GM12864 (cell line): ENCODE data around the gene CKAP5.

Experiments used
- DNase-seq: peaks from one replicate; pipeline ENCODE4 v3.0.0-alpha.2; 2011; ENCODE audit warnings: low read depth
- H3K4me3 ChIP-seq: 2 replicates; pipeline ENCODE4 v1.5.1; 2011; ENCODE audit warnings: mild to moderate bottlenecking, low read depth, low read length, control low read depth
- CTCF ChIP-seq: IDR thresholded peaks from 2 replicates; pipeline ENCODE4 v1.5.1; 2011; ENCODE audit warnings: low read depth, mild to moderate bottlenecking, moderate library complexity, low read length, control low read depth, inconsistent platforms; ENCODE audit errors: missing control alignments

Gene CKAP5

GRCh38 chr11:46889689-46890475, 43.8 kb upstream of the CKAP5 start:
- TF ChIP-seq CTCF = peak; percentile 89
- H3K4me3 ChIP-seq = no peak overlapping the region
- peak; percentile 40 for DNase-seq

GRCh38 chr11:46889251-46889650, 43.2 kb upstream of the CKAP5 start:
- DNase-seq = no peak
- no peak for TF ChIP-seq CTCF

DNA sequence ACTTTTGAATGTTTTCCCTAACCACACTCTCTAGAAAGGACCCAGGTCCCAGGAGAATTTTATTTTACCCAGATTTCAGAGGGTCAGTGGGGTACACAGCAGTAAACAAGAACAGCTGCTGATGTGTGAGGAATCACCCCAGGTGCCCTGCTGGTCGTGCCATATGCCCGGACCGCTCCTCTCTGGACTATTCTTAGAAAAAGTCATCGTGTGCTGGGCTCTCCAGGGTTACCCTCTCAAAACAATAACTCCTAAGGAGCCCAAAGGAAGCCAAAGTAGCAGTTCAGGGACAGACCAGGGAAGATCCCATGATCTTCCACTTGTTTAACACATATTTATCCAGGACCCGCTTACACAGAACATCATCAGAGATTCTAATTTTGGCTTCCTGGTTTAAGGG, 42.6 kb upstream of the CKAP5 start:
- no peak for TF ChIP-seq CTCF
- DNase-seq = no peak
- no peak overlapping the region for H3K4me3 ChIP-seq

More at GRCh38 chr11:46889251-46889650, 43.2 kb upstream of the CKAP5 start:
- no peak overlapping the region for H3K4me3 ChIP-seq

DNA sequence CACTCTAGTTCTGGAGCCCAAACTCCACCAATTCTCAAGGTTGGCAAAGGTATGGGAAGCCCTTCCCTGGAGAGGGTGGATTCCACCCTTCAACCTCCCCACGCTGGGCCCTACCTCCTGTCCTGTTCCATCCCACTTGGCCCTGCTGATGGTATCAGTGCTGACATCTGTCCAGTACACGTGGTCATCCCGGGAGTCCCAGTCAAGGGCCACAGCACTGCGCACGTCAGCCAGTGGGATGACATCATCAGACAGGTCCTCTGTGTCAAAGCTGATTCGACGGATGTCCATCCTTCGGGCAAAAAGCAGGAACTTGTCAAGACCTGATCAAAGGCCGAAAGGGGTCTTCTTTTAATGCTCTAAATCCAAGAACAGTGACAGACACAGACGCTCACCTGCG, 40.1 kb upstream of the CKAP5 start:
- no peak overlapping the region for H3K4me3 ChIP-seq
- DNase-seq = no peak
- TF ChIP-seq CTCF = no peak

DNA sequence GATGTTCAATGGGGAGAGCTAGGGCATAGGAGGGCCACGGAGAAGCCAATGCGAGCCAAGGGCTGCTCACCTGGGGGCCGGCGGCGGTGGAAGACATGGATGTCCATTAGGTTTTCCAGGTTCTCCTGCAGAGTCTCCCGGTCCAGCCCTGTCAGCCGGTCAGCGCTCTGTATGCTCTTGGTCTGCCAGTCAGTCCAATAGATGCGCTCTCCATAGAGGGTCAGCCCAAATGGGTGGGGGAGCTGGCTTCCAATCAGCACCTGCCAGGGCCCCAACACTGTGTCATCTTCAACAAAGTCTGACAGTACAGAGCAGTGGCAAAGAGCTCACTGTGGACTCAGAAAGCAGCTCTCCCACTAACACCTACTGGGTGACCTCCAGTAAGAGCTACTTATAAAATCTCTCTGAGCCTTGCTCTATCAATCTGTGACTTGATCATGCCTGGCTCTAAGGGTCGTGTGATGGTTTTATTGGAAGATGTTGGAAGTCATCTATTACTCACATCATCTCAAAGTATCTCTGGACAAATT, 33.0 kb upstream of the CKAP5 start:
- no peak overlapping the region for H3K4me3 ChIP-seq
- DNase-seq = no peak
- no peak for TF ChIP-seq CTCF

- DNase-seq = no peak
- TF ChIP-seq CTCF = no peak
Measured at GRCh38 chr11:46877580-46877979, 31.5 kb upstream of the CKAP5 start.

GRCh38 chr11:46876471-46876870, 30.4 kb upstream of the CKAP5 start:
- no peak for TF ChIP-seq CTCF
- DNase-seq = no peak
- no peak overlapping the region for H3K4me3 ChIP-seq

More at GRCh38 chr11:46877580-46877979, 31.5 kb upstream of the CKAP5 start:
- H3K4me3 ChIP-seq = no peak overlapping the region
